NCI-H524 treated with DMSO at 0.1 percent for 48 hours (cell line): ENCODE data around the gene TRAF2.
"Not testable (repeated sequence)": the region's sequence is repeated elsewhere in the genome, so short reads cannot be mapped to it uniquely, and the experiment has no call there.

Experiments
- DNase-seq: peaks from one replicate; lab custom pipeline; 2025; lab: John Stamatoyannopoulos, UW

Gene TRAF2

GRCh38 chr9:136882109-136882946 lies 4.0 kb upstream of the TRAF2 start:
- no peak for DNase-seq

DNA sequence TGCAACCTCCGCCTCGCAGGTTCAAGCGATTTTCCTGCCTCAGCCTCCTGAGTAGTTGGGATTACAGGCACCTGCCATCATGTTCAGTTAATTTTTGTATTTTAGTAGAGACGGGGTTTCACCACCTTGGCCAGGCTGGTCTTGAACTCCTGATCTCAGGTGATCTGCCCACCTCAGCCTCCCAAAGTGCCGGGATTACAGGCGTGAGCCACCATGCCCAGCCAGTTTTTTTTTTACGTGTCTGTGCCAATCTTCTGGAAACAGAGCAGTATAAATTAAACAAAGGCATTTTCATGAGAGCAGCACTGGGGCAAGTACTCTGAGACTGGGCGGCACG lies 3.4 kb upstream of the TRAF2 start:
- not testable (repeated sequence) for DNase-seq

DNA sequence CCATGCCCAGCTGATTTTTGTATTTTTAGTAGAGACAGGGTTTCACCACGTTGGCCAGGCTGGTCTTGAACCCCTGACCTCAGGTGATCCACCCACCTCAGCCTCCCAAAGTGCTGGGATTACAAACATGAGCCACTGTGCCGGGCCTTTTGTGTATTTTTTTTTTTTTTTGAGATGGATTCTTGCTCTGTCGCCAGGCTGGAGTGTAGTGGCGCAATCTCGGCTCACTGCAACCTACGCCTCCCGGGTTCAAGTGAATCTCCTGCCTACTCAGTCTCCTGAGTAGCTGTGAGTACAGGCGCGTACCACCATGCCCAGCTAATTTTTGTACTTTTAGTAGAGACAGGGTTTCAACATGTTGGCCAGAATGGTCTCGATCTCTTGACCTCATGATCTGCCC lies 2.6 kb upstream of the TRAF2 start:
- DNase-seq = not testable (repeated sequence)

DNA sequence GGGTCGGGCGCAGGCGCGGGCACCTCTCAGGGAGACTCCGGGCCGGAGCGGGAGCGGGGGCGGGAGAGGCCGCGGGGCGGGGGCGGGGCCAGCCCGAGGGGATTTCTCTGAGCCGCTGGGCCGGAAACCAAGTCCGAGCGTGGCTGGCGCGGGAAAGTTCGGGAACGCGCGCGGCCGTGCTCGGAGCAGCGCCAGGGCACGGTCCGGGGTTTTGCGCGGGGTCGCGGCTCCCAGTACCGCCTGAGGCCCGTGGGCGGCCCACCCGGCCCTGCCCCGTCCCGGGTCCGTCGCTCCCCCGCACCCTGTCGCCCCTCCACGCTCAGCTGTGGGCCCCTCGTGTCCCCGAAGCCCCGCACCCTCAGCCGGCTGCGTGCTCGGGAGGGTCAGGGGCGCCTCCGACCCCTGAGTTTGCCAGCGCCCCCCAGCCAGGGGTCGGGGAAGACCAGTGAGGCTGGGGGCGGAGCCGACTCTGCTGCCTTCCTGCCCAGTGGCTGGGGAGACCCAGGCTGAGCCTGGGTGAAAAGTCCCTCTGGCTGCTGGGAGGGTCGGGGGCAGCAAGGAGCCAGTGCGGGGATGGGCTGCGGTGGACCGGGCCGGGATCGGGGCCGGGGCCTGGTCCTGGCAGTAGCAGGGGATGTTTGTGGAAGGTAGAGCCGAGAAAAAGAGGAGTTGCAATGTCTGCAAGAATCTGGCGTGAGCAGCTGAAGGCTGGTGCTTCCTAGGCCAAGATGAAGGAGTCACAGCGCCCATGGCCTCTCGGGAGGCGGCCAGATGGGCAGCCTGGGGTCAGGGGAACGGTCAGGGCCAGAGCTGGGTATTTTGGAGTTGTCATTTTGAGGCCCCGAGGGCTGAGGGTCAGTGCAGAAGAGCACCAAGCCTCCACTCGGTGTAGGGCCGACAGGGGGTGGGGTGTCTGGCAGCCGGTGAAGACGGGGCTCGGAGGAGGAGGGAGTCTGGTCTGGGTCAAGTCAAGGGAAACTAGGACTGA lies 588 bp downstream of the TRAF2 start:
- DNase-seq = no peak

DNA sequence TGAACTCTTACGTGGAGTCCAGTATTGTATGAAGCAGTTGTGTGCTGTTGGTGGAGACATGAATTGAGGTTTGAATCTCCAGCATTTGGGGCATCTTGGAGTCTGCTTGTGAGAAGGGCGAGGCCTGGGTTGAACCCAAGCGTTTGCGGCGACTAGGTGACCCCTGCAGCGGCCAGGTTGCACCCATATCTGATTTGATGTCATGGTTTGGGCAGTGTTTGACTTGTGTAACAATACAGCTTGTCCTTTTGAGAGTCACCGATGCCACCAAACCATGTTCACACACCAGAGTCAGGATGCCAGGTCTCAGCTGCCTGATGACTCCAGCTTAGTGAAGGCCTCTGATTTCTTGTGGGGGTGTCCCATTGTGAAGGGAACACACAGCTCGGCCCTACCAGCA lies 2.1 kb downstream of the TRAF2 start:
- no peak for DNase-seq

DNA sequence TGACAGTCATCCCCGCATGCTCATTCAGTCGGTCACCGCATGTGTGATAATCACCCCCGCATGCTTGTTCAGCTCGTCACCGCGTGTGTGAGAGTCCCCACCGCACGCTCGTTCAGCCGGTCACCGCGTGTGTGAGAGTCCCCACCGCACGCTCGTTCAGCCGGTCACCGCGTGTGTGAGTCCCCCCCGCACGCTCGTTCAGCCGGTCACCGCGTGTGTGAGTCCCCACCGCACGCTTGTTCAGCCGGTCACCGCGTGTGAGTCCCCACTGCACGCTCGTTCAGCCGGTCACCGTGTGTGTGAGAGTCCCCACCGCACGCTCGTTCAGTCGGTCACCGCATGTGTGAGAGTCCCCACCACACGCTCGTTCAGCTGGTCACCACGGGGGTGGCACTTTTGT lies 3.5 kb downstream of the TRAF2 start:
- DNase-seq = no peak

DNA sequence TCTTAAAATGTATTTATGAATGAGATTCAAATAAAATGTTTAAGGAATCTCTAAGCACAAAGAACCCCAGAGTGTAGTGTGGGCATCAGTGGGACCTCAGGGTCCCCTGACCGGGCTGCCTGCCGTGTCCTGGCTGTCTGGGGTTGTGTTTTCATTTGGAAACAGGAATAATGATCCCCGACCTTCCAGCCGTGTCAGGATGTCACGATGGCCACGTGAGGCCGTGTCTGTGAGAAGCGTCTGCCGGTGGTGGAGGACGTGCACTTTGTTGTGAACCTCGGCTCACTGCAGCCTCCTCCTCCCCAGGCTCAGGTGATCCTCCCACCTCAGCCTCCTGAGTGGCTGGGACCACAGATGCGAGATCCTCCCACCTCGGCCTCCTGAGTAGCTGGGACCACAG lies 4.3 kb downstream of the TRAF2 start:
- no peak for DNase-seq

DNA sequence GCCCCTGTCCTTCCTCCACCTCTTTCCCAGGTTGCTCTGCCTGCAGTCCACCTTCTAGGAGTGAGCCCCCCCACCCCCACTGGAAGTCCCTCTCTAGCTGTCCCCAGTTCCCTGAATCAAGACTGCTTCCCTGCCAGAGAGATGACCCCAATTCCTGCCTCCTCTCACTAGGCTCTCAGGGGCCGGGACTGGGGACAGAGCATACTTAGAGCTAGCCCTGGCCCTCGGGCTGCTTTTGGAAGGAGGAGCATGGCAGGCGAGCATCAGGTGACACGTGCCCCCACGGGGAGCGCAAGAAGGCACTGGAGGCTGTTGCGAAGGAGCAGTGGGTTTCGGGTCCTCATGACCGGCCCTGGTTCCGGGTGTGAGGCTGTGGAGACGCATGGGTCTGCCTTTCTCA lies 9.7 kb downstream of the TRAF2 start:
- DNase-seq = no peak

DNA sequence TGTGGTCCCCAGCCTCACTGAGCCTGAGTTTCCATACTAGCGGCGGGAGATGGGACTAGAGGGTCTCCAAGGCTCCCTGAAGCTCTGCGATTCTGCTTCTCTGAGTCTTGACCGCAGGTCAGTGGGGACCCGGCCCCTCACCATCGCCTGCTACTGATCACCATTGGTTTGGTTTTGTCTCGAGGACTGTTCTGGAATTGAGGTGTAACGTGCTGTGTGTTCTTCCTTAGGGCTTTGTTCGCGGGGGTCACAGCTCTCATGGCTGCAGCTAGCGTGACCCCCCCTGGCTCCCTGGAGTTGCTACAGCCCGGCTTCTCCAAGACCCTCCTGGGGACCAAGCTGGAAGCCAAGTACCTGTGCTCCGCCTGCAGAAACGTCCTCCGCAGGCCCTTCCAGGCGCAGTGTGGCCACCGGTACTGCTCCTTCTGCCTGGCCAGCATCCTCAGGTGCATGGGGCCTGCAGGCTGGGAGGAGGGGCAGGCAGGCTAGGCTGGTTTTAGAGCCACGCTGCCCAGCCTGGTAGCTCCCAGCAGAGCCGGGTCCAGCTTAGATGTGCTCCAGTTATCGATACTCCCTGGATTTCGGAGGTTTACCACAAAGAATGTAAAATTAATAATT lies 12.3 kb downstream of the TRAF2 start:
- no peak for DNase-seq

DNA sequence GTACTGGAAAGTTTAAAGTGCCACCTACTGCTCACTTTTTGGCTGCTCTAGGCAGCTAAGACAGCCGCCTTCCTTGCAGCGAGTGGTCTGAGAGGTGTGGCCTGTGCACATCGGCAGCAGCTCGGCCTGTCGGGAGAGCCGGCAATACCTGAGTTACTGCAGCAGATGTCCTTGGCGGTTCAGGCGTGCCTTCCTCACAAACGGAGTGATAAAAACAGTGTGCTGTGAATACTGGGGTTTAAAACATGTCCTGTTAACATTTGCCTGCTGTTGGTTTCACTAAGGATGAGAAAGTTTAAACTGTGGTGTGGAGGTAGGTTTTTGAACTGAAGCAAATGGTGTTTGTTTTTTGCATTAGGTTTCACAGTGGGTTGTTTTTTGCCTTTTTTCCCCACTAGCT lies 12.9 kb downstream of the TRAF2 start:
- DNase-seq = no peak

DNA sequence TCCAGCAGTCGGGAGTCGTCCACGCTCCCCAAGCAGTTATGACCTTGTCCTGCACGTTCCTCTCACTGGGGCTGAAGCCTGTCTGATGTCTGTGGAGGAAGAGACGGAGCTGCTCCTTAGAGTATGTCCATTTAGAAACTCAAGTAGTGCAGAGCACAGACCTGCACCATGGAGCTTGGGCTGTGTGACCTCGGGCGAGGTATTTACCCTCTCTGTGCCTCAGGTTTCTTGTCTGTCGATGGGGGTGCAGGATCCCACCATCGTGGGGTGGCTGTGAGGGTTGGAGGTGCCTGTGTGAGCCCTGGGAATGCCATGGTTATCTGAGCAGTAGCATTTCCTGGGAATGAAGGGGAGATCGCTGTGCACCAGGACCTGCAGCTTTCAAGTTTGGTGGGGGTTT lies 14.2 kb downstream of the TRAF2 start:
- no peak for DNase-seq

DNA sequence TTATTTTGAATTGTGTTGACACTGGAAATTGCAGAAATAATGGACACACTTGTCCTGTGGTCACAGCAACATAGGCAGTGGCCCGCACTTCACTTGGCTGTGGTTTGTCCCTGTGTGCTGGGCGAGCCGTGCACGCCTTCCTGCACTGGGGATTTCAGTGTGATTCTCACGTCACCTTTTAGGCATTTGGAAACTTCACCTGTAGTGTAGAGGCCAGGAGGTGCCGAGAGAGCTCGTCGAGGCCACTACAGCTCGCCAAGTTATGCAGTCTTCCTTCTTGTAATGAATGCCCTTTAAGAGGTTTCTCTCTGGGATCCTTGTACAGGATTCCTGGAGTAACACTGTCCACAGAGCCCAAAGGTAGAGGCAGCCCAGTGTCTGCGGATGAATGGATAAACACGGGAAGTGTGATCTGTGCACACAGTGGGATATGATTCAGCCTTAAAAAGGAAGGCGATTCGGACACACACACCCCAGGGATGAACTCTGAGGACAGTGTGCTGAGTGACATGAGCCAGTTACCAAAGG lies 14.7 kb downstream of the TRAF2 start:
- no peak for DNase-seq

DNA sequence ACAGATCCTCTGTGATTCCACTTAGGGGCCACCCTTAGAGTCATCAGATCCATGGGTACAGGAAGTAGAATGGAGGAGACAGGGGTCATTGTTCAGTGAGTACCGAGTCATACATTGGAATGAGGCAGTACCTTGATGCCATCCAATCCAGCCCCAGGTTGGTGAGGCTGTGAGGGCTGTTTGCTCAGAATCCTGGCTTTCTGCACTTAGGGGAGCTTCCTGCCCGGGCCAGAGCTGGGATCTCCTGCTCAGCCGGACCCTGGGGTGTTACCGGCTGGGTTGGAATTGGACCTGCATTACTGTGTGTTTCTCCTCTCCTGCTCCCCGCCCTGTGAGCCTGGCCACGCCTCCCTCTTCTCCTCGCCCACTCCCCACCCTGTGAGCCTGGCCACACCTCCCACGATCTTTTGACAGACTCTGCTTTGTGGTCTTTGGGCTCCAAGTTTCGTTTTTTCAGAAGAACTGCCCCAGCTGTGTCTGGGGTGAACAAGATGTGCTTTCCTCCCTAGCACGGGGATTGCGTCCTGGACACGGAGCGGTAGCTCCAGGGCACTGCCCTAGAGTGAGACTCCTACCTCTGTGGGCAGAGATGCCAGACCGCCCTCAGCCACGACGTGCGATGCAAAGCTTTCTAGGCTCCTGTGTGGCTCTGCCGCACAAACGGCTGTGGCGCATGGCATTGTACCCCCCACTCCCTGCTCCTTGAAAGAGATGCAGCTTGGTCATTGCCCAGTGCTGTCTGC lies 15.4 kb downstream of the TRAF2 start:
- DNase-seq = no peak

DNA sequence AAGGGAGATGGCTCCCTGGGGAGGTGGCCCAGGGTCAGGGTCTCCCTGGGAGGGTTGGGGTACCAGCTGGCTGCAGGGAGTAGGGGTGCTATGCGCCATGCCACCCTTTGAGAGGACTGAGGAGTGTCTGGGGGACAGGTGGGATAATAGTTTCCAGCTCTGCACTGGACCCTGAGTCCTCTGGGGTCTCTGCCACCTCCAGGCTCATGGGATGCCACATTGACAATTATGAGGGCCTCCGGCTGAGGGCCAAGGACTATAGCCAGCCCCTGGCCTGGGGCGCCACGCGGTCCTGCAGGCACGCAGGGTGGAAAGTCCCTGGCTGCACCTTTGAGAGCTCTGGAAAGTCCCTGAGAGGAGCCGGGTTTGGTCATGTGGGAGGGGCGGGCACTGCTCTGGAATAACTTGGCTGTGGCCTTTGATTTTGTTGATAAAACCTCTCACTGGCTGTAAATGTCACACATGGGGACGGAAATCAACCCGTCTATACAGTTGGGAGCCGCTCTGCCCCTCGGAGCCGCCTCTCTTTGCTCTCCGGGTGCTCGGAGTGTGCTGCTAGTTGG lies 16.0 kb downstream of the TRAF2 start:
- DNase-seq = no peak

GRCh38 chr9:136903041-136903554 lies 16.8 kb downstream of the TRAF2 start:
- no peak for DNase-seq

GRCh38 chr9:136906266-136906665 lies 19.9 kb downstream of the TRAF2 start:
- no peak for DNase-seq

GRCh38 chr9:136907011-136907914 lies 20.9 kb downstream of the TRAF2 start:
- no peak for DNase-seq

- no peak for DNase-seq
These were observed 24.0 kb downstream of the TRAF2 start for GRCh38 chr9:136910197-136910900.

- DNase-seq = no peak
These were observed 24.6 kb downstream of the TRAF2 start for GRCh38 chr9:136910901-136911245.
